Neutrophil (primary cell): Measurements from ENCODE around the gene GPN2.
A peak's percentile ranks its signal among the peaks of the same experiment; 100 is the strongest.

Source experiments
- H3K27ac ChIP-seq: fragments of 200-600 bp; sonication (generic); 2 replicates; pipeline ENCODE4 v1.5.1; 2016; ENCODE audit warnings: mild to moderate bottlenecking, moderate library complexity
- H3K27me3 ChIP-seq: fragments of 200-600 bp; sonication (generic); 2 replicates; pipeline ENCODE4 v1.6.0; 2016; ENCODE audit warnings: mild to moderate bottlenecking
- H3K36me3 ChIP-seq: fragments of 200-600 bp; sonication (generic); 2 replicates; pipeline ENCODE4 v1.5.1; 2017
- H3K4me1 ChIP-seq, 2 experiments: fragments of 200-600 bp in 1 of 2; sonication (generic) in 1 of 2; 1 replicate in 1 of 2; 2 replicates in 1 of 2; pipeline versions ENCODE4 v1.5.1 to v1.6.1; 2013 to 2016; ENCODE audit warnings: low read depth in 1 of 2, low read length in 1 of 2, mild to moderate bottlenecking in 1 of 2, moderate library complexity in 1 of 2; ENCODE audit not compliant: control insufficient read depth in 1 of 2, insufficient read depth in 1 of 2
- H3K4me3 ChIP-seq, 2 experiments: fragments of 200-600 bp in 1 of 2; sonication (generic) in 1 of 2; 1 replicate in 1 of 2; 2 replicates in 1 of 2; pipeline ENCODE4 v1.5.1; 2013 to 2016; ENCODE audit warnings: low read depth in 1 of 2, low read length in 1 of 2, mild to moderate bottlenecking in 1 of 2, moderate library complexity in 1 of 2
- H3K9me3 ChIP-seq: fragments of 200-600 bp; sonication (generic); 2 replicates; pipeline ENCODE4 v1.5.1; 2016
- TF ChIP-seq, protein P1 (sequence below): fragments of 200-600 bp; sonication (generic); IDR thresholded peaks from 2 replicates; pipeline ENCODE4 v1.5.1; 2016; ENCODE audit warnings: antibody characterized with exemption

Gene GPN2

DNA sequence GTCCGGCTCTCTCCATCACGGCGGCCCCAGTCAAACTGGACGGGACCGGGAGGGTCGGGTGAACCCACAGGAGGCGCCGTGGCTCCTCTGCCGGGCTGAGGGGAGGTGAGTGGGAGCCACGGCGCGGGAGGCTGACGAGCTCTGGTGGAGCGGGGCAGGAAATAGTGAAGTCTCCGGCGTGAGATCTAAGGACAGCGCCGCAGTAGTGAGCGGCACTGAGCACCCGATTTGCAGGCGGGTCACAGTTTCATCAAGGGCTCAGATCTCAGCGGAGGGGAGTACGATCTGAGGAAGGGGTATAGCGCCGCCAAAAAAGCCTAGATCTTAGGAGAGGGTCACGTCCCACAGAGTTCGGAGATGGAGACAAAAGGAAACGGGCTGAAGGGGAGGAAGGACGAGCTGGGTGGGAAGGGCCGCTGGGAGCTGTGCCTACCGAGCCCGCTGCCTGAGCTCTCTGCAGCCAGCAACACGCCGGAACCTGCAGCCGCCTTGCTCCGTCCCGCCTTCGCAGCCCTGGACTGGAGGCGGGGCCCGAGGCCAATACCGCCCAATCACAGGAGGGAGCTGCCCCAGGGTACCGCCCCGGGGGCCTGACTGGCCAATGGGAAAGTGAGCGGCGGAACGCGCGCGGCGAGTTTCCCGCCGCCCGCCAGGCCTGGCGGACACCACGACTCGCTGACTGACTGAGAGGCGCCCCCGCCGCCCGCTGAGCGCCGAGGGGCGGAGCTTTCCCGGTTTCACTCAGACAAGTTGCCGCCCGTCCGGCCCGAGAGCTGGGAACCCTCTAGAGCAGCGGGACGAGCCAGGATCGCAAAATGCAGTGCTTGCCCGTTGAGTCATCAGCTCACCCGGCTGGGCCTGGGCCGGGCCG is 25.2 kb downstream of the GPN2 start:
- Histone ChIP-seq H3K4me1 (peaks cover 18 to 23% of the 10 kb centered on the region in 2 experiments), H3K4me3 (peak overlapping the region; percentile 60 to 72), H3K9me3 (no peaks in the 10 kb centered on the region), H3K36me3 (no peaks in the 10 kb centered on the region), H3K27ac (peak overlapping the region; percentile 42), H3K27me3 (peaks cover 24% of the 10 kb centered on the region)
- TF ChIP-seq, protein P1, sequence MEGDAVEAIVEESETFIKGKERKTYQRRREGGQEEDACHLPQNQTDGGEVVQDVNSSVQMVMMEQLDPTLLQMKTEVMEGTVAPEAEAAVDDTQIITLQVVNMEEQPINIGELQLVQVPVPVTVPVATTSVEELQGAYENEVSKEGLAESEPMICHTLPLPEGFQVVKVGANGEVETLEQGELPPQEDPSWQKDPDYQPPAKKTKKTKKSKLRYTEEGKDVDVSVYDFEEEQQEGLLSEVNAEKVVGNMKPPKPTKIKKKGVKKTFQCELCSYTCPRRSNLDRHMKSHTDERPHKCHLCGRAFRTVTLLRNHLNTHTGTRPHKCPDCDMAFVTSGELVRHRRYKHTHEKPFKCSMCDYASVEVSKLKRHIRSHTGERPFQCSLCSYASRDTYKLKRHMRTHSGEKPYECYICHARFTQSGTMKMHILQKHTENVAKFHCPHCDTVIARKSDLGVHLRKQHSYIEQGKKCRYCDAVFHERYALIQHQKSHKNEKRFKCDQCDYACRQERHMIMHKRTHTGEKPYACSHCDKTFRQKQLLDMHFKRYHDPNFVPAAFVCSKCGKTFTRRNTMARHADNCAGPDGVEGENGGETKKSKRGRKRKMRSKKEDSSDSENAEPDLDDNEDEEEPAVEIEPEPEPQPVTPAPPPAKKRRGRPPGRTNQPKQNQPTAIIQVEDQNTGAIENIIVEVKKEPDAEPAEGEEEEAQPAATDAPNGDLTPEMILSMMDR, result peak; percentile 67

DNA sequence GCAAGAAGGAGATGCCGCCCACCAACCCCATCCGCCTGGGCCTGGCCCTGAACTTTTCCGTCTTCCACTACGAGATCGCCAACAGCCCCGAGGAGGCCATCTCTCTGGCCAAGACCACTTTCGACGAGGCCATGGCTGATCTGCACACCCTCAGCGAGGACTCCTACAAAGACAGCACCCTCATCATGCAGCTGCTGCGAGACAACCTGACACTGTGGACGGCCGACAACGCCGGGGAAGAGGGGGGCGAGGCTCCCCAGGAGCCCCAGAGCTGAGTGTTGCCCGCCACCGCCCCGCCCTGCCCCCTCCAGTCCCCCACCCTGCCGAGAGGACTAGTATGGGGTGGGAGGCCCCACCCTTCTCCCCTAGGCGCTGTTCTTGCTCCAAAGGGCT is 26.4 kb downstream of the GPN2 start:
- Histone ChIP-seq H3K27ac (no peak overlapping the region), H3K4me3 (peak overlapping the region in 1 of 2 experiments; percentile 72), H3K36me3 (peaks cover 7% of the 10 kb centered on the region), H3K4me1 (peaks cover 18 to 23% of the 10 kb centered on the region in 2 experiments), H3K9me3 (no peaks in the 10 kb centered on the region), H3K27me3 (peaks cover 24% of the 10 kb centered on the region)
- TF ChIP-seq, protein P1, result no peak

DNA sequence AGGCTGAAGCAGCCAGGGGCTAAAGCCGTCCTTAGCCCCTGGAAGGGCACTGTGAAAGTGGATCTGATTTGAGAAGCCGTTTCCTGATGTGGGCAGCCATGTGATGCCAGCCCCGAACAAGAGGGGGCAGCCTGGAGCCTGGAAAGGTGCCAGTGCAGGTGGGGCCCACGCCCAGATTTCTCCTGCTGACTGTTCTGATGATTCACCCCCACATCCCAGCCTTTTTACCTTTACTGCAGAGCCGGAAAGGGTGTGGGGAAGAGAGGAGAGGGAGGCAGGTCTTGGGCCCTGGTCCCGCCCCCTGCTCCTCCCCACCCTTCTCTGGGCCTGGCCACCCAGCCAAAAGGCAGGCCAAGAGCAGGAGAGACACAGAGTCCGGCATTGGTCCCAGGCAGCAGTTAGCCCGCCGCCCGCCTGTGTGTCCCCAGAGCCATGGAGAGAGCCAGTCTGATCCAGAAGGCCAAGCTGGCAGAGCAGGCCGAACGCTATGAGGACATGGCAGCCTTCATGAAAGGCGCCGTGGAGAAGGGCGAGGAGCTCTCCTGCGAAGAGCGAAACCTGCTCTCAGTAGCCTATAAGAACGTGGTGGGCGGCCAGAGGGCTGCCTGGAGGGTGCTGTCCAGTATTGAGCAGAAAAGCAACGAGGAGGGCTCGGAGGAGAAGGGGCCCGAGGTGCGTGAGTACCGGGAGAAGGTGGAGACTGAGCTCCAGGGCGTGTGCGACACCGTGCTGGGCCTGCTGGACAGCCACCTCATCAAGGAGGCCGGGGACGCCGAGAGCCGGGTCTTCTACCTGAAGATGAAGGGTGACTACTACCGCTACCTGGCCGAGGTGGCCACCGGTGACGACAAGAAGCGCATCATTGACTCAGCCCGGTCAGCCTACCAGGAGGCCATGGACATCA is 27.1 kb downstream of the GPN2 start, which contains the start of gene SFN:
Gene SFN (plus strand): TSS at position 369 of the 904 bp plus-strand sequence. CDS start 64 bp downstream, at position 433.
- TF ChIP-seq, protein P1, result peak; percentile 19
- Histone ChIP-seq H3K4me3 (peak within 1 kb of the TSS in 1 of 2 experiments; percentile 72), H3K9me3 (no peaks in the 10 kb centered on the region), H3K27me3 (peaks cover 24% of the 10 kb centered on the region), H3K36me3 (peaks cover 14% of the 10 kb centered on the region), H3K4me1 (peaks cover 18 to 23% of the 10 kb centered on the region in 2 experiments), H3K27ac (no peak within 1 kb of the TSS)

DNA sequence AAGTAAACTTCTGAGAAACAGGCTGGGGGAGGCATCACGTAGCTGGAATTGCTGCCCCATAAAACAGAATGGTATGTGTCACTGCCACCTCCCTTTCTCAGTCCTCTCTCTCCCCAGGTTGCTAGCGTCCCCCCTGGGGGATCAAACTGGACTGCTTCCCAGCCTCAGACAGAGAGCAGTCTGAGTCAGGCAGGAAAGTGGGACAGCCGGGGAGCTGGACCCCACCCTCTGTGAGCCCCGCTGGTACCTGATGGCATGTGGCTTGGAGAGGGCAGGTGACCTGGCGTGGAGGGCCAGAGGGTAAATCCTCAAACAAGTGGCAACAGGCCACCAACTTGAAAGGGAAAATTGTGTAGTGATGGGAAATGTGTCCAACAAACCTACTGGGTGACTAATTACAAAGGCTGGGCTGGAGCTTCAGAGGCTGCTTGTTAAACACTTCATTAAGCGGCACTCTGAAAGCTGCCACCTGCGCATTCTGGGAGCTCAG is 28.1 kb downstream of the GPN2 start:
- peaks cover 25% of the 10 kb centered on the region for H3K36me3 ChIP-seq
- TF ChIP-seq, protein P1, result no peak
- H3K9me3 ChIP-seq, result no peaks in the 10 kb centered on the region
- H3K4me3 ChIP-seq, result no peak overlapping the region
- peaks cover 24% of the 10 kb centered on the region for H3K27me3 ChIP-seq
- H3K4me1 ChIP-seq, result peaks cover 18 to 23% of the 10 kb centered on the region in 2 experiments
- H3K27ac ChIP-seq, result no peak overlapping the region

DNA sequence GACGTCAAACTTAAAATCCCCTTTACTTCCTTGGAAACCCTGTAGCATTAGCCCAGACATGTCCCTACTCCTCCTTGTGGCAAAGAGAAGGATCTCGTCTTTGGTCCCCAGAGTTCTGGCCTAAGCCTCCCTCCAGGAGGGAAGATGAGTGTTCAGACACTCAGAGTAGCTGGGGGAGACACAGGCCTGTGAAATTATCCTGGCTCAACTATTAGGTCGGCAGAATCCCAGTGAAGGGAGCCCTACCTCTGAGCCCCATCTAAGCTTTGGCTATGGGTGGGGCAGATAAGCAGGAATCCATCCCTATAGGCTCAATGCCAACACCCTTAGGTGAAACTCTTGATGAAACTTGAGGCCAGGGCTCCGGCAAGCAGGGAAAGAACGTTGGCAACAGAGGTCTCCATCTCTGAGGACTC is 28.8 kb downstream of the GPN2 start:
- Histone ChIP-seq H3K36me3 (peaks cover 31% of the 10 kb centered on the region), H3K27ac (no peak overlapping the region), H3K27me3 (peaks cover 24% of the 10 kb centered on the region), H3K9me3 (no peaks in the 10 kb centered on the region), H3K4me1 (peaks cover 18 to 23% of the 10 kb centered on the region in 2 experiments), H3K4me3 (no peak overlapping the region)
- TF ChIP-seq, protein P1, result no peak
